ENCODE data around the gene SETBP1.

DNA sequence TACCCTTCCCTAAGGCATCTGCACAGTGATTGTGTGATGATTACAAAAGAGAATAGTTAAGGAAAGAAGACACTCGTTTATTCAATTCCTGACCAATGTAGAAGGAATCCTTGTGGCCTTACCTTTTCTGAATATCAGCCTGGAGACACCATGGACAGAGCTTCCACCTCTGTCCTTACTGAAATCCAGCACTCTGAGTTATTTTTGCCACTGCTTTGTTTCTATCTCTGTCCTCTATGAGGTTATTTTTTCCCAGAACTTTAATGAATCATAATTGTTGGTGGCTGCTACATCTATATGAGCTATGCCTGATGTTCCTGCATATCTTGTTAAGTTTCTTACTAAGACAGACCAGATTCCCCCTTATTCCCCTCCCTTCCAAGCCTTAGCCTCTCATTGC lies 275.1 kb downstream of the SETBP1 start:
- no peak for TF ChIP-seq POLR2AphosphoS5 (IDR thresholded peaks at IDR 0.05; ENCODE audit: low read depth, low read length)
- no peak for TF ChIP-seq POLR2A (IDR thresholded peaks at IDR 0.05; ENCODE audit: low read depth, low read length)
- TF ChIP-seq TAF1 (IDR thresholded peaks at IDR 0.05; ENCODE audit: borderline replicate concordance, low read depth, low read length) = no peak
